HG03558 (cell line): ENCODE results near the gene COL5A3.
"Not testable (repeated sequence)": the region's sequence is repeated elsewhere in the genome, so short reads cannot be mapped to it uniquely, and the experiment has no call there.

Source experiments
- ATAC-seq: cut with Tn5 transposase; IDR thresholded peaks from one replicate; pipeline ENCODE4 v1.9.1; 2021; ENCODE audit warnings: moderate number of reproducible peaks; ENCODE audit not compliant: unreplicated experiment; ENCODE audit errors: extremely low read depth

The COL5A3 gene

GRCh38 chr19:9981406-9982260 is 28.7 kb downstream of the COL5A3 start:
- ATAC-seq: no peak

GRCh38 chr19:9972103-9972502 is 38.2 kb downstream of the COL5A3 start:
- ATAC-seq: no peak

DNA sequence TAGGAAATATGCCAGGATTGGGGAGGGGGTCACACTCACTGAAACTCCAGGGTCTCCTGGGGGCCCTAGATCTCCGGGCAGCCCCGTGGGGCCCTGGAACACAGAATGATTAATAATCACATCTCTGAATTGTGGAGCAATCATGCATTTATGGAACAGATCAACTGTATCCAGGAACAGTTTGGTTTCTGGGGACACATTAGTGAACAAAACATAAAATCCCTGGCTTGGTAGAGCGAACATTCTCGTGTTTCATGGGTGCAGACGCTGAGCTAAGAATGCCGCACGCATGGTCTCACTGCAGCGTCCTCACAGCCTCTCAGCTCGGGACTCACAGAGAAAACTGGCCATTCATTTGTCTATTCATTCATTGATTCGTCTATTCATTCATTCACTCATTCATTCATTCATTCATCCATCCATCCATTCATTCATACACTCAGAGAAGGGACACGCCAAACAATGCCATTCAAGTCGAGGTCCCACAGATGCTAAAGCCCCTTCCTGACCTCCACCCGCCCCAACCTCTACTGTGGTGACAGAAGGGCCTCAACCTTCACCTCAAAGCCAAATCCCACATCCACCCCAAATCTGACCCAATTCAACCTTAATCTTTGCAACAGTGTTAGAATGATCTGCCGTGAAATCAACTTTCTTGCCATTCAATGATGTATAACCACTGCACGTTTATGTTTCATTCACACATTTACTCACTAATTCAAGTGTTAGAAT is 39.0 kb downstream of the COL5A3 start:
- ATAC-seq: no peak

DNA sequence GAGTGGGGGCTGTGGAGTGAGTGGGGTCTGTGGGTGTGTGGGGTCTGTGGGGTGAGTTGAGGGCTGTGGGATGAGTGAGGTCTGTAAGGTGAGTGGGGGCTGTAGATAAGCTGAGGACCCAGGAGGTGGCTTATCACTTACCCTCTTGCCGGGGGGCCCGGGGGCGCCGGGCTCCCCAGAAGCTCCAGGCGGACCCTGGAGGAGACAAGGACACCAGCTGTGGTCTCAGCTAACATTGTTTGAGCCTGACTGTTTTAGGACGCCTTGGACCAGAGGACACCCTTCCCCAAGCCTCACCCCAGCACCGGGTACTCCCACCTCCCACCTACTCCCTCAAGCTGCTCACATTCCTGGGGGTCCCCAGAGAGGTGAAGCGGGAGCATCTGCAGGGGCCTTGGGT is 39.8 kb downstream of the COL5A3 start:
- no peak for ATAC-seq

DNA sequence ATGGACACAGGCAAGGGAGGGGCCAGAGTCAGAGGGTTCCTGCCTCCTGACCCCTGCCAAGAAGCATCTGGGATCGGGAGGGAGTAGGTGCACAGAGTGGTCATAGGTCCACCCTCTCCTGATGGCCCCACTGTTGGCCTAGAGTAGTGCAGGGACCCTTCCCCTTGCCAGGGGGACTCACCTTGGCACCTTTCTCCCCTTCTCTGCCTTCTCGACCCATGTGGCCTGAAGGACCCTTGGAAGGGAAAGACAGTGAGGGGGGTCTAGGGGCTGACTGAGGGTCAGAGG is 40.7 kb downstream of the COL5A3 start:
- ATAC-seq: no peak

GRCh38 chr19:9968820-9969687 is 41.2 kb downstream of the COL5A3 start:
- ATAC-seq: no peak

GRCh38 chr19:9967326-9967725 is 43.0 kb downstream of the COL5A3 start:
- no peak for ATAC-seq

- ATAC-seq: no peak
These were observed 43.9 kb downstream of the COL5A3 start for GRCh38 chr19:9966448-9966847.

- ATAC-seq: no peak
These were observed 44.3 kb downstream of the COL5A3 start for GRCh38 chr19:9966024-9966423.

DNA sequence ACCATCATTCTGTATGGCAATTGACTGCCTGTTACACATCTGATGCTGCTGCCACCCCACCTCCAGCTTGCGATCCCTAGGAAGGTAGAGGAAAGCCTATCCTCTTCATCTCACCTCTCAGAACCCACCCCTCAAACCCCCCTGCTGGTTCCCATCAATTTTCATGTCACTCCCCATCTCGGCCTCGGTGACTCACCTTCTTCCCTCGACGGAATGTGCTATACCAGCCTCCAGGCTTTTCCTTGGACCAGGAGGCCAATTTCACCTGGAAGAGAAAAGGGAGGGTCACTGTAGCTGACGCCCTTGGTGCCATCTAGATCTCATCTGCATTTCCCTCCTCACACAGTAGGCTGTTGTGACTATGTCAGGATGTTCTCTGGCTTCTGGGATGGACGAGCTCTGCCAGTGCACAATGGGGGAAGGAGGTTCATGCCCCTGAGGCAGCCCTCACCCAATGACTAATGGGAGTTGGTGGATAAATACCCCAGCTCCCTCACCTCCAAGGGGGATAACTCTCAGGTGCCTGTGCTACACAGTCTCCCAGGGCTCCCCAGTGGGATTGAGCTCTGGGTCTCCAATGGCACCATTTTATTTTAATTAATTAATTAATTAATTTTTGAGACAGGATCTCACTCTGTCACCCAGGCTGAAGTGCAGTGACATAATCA is 47.5 kb downstream of the COL5A3 start:
- no peak for ATAC-seq

DNA sequence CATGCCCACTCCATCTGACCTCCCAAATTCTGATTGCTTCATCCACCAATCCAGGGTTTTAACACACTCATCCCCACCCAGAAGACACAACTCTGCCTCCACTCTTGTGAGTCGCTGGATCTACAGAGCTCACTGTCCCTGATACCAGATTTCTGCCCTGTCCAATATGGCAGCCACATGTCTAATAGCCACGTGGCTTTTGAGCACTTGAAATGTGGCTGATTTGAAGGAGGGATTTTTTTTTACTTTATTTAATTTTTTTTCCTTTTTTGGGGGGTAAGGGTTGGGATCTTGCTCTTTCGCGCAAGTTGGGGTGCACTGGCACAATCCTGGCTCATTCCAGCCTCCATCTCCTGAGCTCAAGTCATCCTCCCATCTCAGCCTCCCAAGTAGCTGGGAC is 49.2 kb downstream of the COL5A3 start:
- ATAC-seq: no peak

GRCh38 chr19:9958379-9958821 is 51.9 kb downstream of the COL5A3 start:
- no peak for ATAC-seq

DNA sequence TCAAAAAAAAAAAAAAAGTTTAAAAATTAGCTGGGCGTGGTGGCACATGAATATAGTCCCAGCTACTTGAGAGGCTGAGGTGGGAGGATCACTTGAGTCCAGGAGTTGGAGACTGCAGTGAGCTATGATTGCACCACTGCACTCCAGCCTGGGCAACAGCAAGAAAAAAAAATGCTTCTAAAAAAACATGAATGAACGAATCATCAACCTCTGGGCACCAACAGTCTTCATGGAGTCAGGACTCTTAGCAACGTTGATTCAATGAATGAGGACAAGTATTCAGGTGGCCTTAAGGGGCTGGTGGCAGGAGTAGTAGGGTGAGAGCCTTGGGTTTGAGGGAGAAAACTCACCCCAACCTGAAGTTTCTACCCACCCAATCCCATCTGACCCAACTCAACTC is 53.3 kb downstream of the COL5A3 start:
- ATAC-seq: no peak

- ATAC-seq: no peak
These were observed 56.3 kb downstream of the COL5A3 start for GRCh38 chr19:9953802-9954542.

DNA sequence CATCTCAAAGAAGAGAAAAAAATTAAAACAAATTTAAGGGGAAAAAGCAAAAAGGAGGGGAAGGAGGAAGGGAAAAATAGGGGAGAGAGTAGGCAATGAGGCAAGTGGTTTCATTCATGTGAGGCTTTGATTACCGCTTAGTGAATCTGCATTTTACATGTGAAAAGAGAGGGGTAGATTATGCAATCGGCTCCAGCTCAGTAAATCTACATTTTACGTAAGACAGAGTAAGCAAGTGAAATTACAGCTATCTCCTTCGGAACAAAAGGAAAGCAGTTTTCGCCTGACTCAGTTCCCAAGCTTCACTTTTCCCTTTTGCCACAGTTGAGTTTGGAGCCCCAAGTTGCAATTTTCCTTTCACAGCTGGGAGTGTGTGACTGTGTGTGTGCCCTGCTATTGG is 58.0 kb downstream of the COL5A3 start:
- no peak for ATAC-seq

GRCh38 chr19:9947441-9947840 is 62.9 kb downstream of the COL5A3 start:
- no peak for ATAC-seq

- ATAC-seq: not testable (repeated sequence)
These were observed 63.7 kb downstream of the COL5A3 start for GRCh38 chr19:9946528-9947125.

DNA sequence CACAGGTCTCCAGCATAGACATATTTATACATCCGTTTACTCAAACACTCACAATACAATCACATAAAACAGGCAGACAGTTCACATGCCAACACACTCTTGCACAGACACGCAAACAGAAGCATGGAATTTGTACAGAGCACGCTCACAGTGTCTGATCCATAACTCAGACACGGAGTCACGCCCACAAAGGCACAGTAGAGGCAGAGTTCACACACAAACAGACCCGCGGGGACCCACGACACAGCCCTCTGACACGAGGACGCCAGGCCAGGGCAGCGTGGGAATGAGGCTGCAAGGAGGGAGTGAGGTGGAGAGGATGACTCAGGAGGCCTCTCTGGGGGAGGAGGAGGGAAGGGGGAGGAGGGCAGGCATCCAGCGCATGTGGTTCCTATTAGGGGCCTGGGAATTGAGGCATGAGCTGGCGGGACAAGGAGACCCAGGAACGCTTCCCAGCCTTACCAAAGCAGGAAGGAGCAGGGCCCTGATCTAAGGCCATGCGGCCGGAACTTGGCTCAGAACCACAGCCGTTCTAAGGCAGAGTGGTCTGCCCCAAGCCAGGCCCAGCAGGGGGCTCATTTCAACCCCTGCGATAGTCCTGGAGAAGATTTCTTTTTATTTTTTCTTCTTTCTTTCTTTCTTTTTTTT is 64.9 kb downstream of the COL5A3 start:
- no peak for ATAC-seq

DNA sequence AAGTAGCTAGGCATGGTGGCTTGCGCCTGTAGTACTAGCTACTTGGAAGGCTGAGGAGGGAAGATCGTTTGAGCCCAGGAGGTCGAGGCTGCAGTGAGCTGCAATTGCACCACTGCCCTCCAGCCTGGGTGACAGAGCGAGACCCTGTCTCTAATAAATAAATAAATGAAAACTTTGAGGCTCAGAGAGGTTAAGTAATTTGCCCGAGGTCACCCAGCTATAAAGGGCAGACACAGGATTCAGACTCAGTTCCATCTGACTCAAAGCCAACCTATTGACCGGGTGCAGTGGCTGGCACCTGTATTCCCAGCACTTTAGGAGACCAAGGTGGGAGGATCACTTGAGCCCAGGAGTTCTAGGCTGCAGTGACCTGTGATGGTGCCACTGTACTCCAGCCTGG is 66.6 kb downstream of the COL5A3 start:
- no peak for ATAC-seq
